H1 (cell line): ENCODE data around the gene OPHN1.

Experiments used
- CTCF ChIP-seq, 3 experiments: IDR thresholded peaks; 1 replicate in 2 of 3; 2 replicates in 1 of 3; pipeline versions ENCODE4 v1.5.1 to v1.6.1; 2011; ENCODE audit warnings: low read length in 3 of 3, mild to moderate bottlenecking in 3 of 3, inconsistent platforms in 2 of 3, low read depth in 1 of 3, moderate library complexity in 1 of 3; ENCODE audit not compliant: insufficient read depth in 1 of 3; ENCODE audit errors: control extremely low read depth in 1 of 3
- EP300 ChIP-seq, 2 experiments: IDR thresholded peaks; 1 replicate in 1 of 2; 2 replicates in 1 of 2; pipeline ENCODE4 v1.6.1; 2011 to 2012; ENCODE audit warnings: low read depth in 2 of 2, low read length in 2 of 2, mild to moderate bottlenecking in 2 of 2, borderline replicate concordance in 1 of 2, inconsistent platforms in 1 of 2, moderate library complexity in 1 of 2
- EZH2 ChIP-seq: fragments of 200-600 bp; sonication (generic); IDR thresholded peaks from 2 replicates; pipeline ENCODE4 v1.7.1; 2012; ENCODE audit warnings: low read depth, mild to moderate bottlenecking, moderate library complexity, low read length, inconsistent platforms; ENCODE audit not compliant: severe bottlenecking
- HDAC6 ChIP-seq: IDR thresholded peaks from one replicate; pipeline ENCODE4 v1.7.1; 2012; ENCODE audit warnings: low read depth, mild to moderate bottlenecking, inconsistent platforms, low read length, moderate library complexity
- MAX ChIP-seq: IDR thresholded peaks from 2 replicates; pipeline ENCODE4 v1.6.1; 2012; ENCODE audit warnings: inconsistent platforms
- NRF1 ChIP-seq: IDR thresholded peaks from 2 replicates; pipeline ENCODE4 v1.6.1; 2011; ENCODE audit warnings: mild to moderate bottlenecking, low read depth, low read length, improper control_type of control experiment
- POLR2A ChIP-seq, 2 experiments: IDR thresholded peaks; 1 replicate in 1 of 2; 2 replicates in 1 of 2; pipeline ENCODE4 v1.6.1; 2011; ENCODE audit warnings: low read depth in 2 of 2, low read length in 2 of 2, mild to moderate bottlenecking in 2 of 2; ENCODE audit errors: control extremely low read depth in 1 of 2
- SAP30 ChIP-seq: fragments of 300-600 bp; sonication (generic); IDR thresholded peaks from 2 replicates; pipeline ENCODE4 v1.7.1; 2012; ENCODE audit warnings: low read length, moderate library complexity, mild to moderate bottlenecking, inconsistent platforms; ENCODE audit not compliant: insufficient read depth, insufficient replicate concordance
- TCF12 ChIP-seq: IDR thresholded peaks from 2 replicates; pipeline ENCODE4 v1.6.1; 2011; ENCODE audit warnings: low read depth, mild to moderate bottlenecking, low read length

GRCh38 chrX:68190799-68191198 is 242.5 kb downstream of the OPHN1 start:
- TF ChIP-seq CTCF (IDR thresholded peaks at IDR 0.05; ENCODE audit: control extremely low read depth in 1 of 3, insufficient read depth in 1 of 3, low read depth in 1 of 3, low read length in 3 of 3), result no peak
- TF ChIP-seq HDAC6, result no peak
- no peak for TF ChIP-seq POLR2A (IDR thresholded peaks at IDR 0.05; ENCODE audit: control extremely low read depth in 1 of 2, low read depth in 2 of 2, low read length in 2 of 2)
- no peak for TF ChIP-seq MAX
- no peak for TF ChIP-seq EZH2
- no peak for TF ChIP-seq TCF12
- no peak for TF ChIP-seq NRF1
- TF ChIP-seq SAP30, result no peak
- no peak for TF ChIP-seq EP300 (IDR thresholded peaks at IDR 0.05; ENCODE audit: borderline replicate concordance in 1 of 2, low read depth in 2 of 2, low read length in 2 of 2)
